ENCODE results near the gene OBSCN.

Gene OBSCN

DNA sequence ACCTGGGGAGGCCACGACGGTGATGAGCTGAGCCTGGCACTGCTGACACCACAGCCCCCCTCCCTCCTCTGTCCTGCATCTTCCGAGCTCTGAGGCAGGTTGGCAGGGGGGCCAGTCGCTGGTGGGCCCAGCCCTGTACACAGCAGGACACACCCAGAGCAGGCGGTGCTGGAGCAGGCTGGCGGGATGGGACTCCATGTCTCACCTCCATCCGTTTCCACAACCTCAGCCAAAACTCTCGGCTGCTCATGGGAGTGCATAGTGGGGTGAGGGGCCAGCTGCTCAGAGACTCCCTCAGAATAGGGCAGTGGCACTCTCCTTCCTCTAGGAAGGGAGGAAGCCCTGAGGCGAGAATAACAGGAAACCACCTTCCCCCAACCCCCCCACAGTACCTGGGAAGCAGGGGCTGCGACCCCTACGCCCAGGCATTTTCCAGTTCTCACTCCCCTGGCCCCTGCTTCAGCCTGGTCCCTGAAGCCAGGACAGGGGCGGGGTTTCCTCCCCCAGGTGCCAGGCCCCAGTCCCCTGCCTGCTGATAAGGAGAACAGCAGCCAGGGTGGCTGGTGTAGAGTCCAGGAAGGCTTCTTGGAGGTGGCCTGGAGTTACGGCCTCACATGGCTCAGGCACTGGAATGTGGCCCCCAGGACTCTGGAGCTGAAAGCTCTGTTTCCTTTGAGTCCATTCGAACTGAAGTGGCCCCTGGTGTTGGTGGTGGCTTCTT lies 45.4 kb upstream of the OBSCN start:
- TF ChIP-seq, protein P1, sequence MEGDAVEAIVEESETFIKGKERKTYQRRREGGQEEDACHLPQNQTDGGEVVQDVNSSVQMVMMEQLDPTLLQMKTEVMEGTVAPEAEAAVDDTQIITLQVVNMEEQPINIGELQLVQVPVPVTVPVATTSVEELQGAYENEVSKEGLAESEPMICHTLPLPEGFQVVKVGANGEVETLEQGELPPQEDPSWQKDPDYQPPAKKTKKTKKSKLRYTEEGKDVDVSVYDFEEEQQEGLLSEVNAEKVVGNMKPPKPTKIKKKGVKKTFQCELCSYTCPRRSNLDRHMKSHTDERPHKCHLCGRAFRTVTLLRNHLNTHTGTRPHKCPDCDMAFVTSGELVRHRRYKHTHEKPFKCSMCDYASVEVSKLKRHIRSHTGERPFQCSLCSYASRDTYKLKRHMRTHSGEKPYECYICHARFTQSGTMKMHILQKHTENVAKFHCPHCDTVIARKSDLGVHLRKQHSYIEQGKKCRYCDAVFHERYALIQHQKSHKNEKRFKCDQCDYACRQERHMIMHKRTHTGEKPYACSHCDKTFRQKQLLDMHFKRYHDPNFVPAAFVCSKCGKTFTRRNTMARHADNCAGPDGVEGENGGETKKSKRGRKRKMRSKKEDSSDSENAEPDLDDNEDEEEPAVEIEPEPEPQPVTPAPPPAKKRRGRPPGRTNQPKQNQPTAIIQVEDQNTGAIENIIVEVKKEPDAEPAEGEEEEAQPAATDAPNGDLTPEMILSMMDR (IDR thresholded peaks at IDR 0.05; ENCODE audit: low read length, missing control alignments), result no peak
- H3K4me3 ChIP-seq (replicated peaks; ENCODE audit: low read depth, low read length), result no peak overlapping the region

DNA sequence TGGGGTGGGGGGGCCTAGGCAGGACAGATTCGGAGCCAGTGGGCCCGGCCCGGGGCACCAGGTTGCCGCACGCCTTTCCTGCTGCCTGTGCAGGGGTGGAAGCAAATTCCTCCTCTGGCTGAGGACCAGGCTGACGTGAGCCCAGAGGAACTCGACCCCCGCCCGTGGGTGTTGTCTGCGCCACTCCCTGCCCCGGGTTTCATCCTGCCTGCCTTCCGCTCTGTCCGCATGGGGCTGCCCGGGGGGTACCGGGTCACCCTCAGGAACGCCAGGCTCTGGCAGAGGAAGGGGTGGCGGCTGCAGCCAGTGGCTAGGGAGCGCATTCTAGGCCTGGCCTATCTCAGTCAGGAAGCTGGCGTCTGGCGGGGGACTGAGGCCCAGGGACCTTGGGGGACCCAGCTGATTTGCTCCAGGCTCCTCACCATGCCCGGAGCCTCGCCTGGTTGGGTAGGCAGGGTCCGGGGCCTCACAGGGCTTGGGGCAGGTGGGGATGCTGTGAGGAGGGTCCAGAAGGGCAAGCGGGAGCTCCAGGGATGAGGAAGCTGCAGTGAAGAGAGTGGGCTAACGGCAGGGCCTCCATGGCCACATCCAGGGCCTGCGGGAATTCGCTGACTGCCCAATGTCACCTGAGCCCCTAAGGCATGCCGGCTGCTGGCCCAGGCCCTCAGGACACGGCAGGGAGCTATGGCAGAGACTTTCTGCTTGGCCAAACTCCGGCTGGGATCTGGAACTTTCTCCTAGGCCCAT lies 44.7 kb upstream of the OBSCN start:
- DNase-seq (ENCODE audit: low read depth), result peak; percentile 60
- no peak overlapping the region for H3K4me3 ChIP-seq (replicated peaks; ENCODE audit: low read depth, low read length)

More for the DNA sequence above, 45.4 kb upstream of the OBSCN start:
- peak; percentile 26 for DNase-seq (ENCODE audit: low read depth)

DNA sequence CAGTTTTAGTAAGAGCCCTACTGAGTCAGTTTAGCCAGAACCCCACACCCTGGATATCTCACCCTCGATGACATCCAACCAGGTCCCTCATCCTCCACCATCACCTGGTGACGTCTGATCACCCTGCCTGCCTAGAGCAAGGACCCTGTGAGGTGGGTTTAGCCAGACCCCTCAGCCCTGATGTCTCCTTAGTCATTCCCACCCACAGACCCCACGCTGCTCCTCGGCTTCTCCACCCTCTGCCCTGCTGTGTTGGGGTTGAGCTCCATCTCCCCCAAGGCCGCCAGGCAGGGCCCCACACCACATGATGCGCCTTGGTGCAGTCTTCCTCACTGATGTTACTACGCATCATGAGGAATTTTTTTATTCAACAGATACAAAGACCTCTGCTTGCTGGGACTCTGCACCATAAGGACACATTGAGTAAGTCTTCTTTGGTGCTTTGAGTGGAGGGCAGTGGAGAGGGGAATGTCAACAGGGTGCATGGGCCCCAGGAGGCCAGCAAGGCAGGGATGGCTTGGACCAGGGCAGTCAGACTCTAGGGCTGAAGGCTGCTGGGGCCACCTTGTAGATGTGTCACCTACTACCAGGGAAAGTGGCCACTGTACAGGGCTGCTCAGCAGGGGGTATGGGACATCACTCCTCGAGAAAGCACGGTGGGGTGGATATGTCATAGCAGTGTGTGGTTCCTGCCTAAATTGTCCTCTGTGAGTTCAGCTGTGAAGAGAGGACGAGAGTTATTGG lies 43.9 kb upstream of the OBSCN start:
- DNase-seq (ENCODE audit: low read depth), result no peak
- TF ChIP-seq, protein P1 (IDR thresholded peaks at IDR 0.05; ENCODE audit: low read length, missing control alignments), result no peak
- no peak overlapping the region for H3K4me3 ChIP-seq (replicated peaks; ENCODE audit: low read depth, low read length)

More for the DNA sequence above, 44.7 kb upstream of the OBSCN start:
- TF ChIP-seq, protein P1 (IDR thresholded peaks at IDR 0.05; ENCODE audit: low read length, missing control alignments), result no peak

DNA sequence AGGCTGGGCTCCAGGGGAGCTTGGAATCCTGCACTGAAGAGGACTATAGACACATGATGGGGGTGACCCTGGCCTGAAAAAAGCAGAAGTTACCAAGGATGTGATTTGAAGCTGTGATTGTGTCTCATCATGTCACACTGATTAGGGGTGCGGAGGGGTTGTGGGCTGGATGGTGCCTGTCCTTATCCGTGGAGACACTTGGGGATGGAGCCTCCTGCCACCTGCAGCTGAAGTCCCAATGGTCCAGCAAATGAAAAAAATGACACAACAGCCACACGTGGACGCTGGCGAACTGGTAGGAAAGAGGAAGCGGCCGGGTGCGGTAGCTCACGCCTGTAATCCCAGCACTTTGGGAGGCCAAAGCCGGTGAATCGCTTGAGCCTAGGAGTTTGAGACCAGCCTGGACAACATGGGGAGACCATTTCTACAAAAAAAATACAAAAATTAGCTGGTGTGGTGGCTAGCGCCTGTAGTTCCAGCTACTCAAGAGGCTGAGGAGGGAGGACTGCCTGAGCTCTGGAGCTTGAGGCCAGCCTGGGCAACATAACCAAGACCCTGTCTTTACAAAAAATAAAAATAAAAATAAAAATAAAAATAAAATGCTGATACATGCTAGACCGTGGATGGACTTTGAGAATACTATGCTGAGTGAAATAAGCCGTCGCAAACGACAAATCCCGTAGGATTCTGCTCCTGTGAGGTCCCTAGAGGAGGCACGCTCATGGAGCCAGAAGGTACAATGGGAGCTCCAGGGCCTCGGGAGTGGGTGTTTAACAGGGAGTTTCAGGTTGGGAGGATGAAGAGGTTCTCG lies 43.1 kb upstream of the OBSCN start:
- TF ChIP-seq, protein P1 (IDR thresholded peaks at IDR 0.05; ENCODE audit: low read length, missing control alignments), result no peak
- no peak for DNase-seq (ENCODE audit: low read depth)
- peak overlapping the region; percentile 42 for H3K4me3 ChIP-seq (replicated peaks; ENCODE audit: low read depth, low read length)

DNA sequence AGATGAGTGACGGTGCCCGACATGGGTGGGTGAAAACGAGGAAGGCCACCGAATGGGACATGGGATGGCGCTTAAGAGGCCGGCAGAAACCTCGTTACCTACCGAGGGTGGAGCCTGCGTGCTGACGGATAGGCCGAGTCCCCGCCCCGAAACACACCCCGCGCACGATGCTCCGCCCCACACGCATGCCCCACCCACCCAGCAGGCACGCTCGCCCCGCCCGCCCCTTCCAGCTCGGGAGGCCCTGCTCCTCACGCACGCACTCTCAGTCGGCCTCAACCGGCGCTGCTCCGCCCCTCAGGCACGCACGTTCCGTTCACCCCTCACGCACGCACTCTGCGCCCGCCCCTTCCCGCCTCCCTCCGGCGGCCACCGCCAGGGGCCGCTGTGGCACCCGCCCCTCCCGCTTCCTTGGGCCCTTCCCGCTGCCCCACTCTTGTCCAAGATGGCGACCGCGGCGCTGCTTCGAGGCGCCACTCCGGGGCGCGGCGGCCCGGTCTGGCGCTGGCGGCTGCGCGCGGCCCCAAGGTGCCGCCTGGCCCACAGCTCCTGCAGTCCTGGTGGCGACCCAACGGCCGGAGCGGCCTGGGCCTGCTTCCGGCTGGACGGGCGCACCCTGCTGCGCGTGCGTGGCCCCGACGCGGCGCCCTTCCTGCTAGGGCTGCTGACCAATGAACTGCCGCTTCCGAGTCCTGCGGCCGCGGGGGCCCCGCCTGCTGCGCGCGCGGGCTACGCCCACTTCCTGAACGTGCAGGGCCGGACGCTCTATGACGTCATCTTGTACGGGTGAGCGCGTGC lies 42.3 kb upstream of the OBSCN start, which contains the start of gene IBA57:
Gene IBA57 (plus strand): TSS at position 433 of the 798 bp plus-strand sequence. CDS start 13 bp downstream, at position 446.
- DNase-seq (ENCODE audit: low read depth), result peak; percentile 99
- peak within 1 kb of the TSS; percentile 76 for H3K4me3 ChIP-seq (replicated peaks; ENCODE audit: low read depth, low read length)
- TF ChIP-seq, protein P1 (IDR thresholded peaks at IDR 0.05; ENCODE audit: low read length, missing control alignments), result peak; percentile 61
